Mononuclear cell (primary cell): ENCODE data around the gene PTPRN2. TPM values are rescaled to one million over a fixed set of nuclear protein-coding genes. Genes with fewer than 3 reads are reported as not detected.
"Not testable (repeated sequence)": the region's sequence is repeated elsewhere in the genome, so short reads cannot be mapped to it uniquely, and the experiment has no call there.

Experiments
- H3K27me3 ChIP-seq: 2 replicates; pipeline ENCODE4 v1.6.0; 2011; ENCODE audit warnings: low read length, control low read depth; ENCODE audit not compliant: insufficient read depth
- H3K4me1 ChIP-seq: 2 replicates; pipeline ENCODE4 v1.5.1; 2011; ENCODE audit warnings: mild to moderate bottlenecking, low read length, control low read depth; ENCODE audit not compliant: insufficient read depth
- H3K4me3 ChIP-seq: 2 replicates; pipeline ENCODE4 v1.5.1; 2011; ENCODE audit warnings: mild to moderate bottlenecking, low read length, moderate library complexity
- H3K9me3 ChIP-seq: 2 replicates; pipeline ENCODE4 v1.5.1; 2011; ENCODE audit warnings: low read depth, mild to moderate bottlenecking, control low read depth, low read length
- total RNA-seq: library from RNA; depleted of rRNA; stranded (reverse); fragments of >200 nt; gene quantifications from one replicate; pipeline ENCODE4 v1.2.3, GENCODE V29; 2012

PTPRN2 gene
- total RNA-seq, 1 donor = 0.31 TPM

- Histone ChIP-seq H3K9me3 (no peaks in the 10 kb centered on the region), H3K27me3 (no peaks in the 10 kb centered on the region), H3K4me1 (peaks cover 55% of the 10 kb centered on the region), H3K4me3 (no peak overlapping the region)
These were observed 736.0 kb downstream of the PTPRN2 start for GRCh38 chr7:157851501-157852067.

- Histone ChIP-seq H3K27me3 (no peaks in the 10 kb centered on the region), H3K9me3 (no peaks in the 10 kb centered on the region), H3K4me3 (no peak overlapping the region), H3K4me1 (peaks cover 50% of the 10 kb centered on the region)
These were observed 736.9 kb downstream of the PTPRN2 start for GRCh38 chr7:157850481-157851444.

GRCh38 chr7:157849726-157850125 is 737.9 kb downstream of the PTPRN2 start:
- no peak overlapping the region for H3K4me3 ChIP-seq
- H3K9me3 ChIP-seq = no peaks in the 10 kb centered on the region
- peaks cover 43% of the 10 kb centered on the region for H3K4me1 ChIP-seq
- no peaks in the 10 kb centered on the region for H3K27me3 ChIP-seq

- Histone ChIP-seq H3K4me1 (peaks cover 40% of the 10 kb centered on the region), H3K9me3 (no peaks in the 10 kb centered on the region), H3K27me3 (no peaks in the 10 kb centered on the region), H3K4me3 (no peak overlapping the region)
These were observed 738.4 kb downstream of the PTPRN2 start for GRCh38 chr7:157849341-157849596.

GRCh38 chr7:157848508-157849340 is 738.9 kb downstream of the PTPRN2 start:
- Histone ChIP-seq H3K4me3 (no peak overlapping the region), H3K9me3 (no peaks in the 10 kb centered on the region), H3K27me3 (no peaks in the 10 kb centered on the region), H3K4me1 (peaks cover 36% of the 10 kb centered on the region)

- H3K27me3 ChIP-seq, H3K9me3 ChIP-seq, H3K4me3 ChIP-seq: not testable (repeated sequence)
- H3K4me1 ChIP-seq = peaks cover 28% of the 10 kb centered on the region
These were observed 739.7 kb downstream of the PTPRN2 start for GRCh38 chr7:157847756-157848487.

GRCh38 chr7:157846746-157847145 is 740.9 kb downstream of the PTPRN2 start:
- not testable (repeated sequence) for H3K4me3 ChIP-seq, H3K27me3 ChIP-seq, H3K9me3 ChIP-seq
- H3K4me1 ChIP-seq = peaks cover 16% of the 10 kb centered on the region

GRCh38 chr7:157846271-157846670 is 741.4 kb downstream of the PTPRN2 start:
- Histone ChIP-seq H3K9me3 (no peaks in the 10 kb centered on the region), H3K27me3 (no peaks in the 10 kb centered on the region), H3K4me3 (no peak overlapping the region), H3K4me1 (peaks cover 11% of the 10 kb centered on the region)

GRCh38 chr7:157845203-157845835 is 742.3 kb downstream of the PTPRN2 start:
- H3K27me3 ChIP-seq = no peaks in the 10 kb centered on the region
- no peak overlapping the region for H3K4me3 ChIP-seq

GRCh38 chr7:157844611-157845010 is 743.0 kb downstream of the PTPRN2 start:
- Histone ChIP-seq H3K27me3 (no peaks in the 10 kb centered on the region), H3K4me3 (no peak overlapping the region), H3K4me1 (peaks cover 7% of the 10 kb centered on the region), H3K9me3 (no peaks in the 10 kb centered on the region)

More at GRCh38 chr7:157845203-157845835, 742.3 kb downstream of the PTPRN2 start:
- H3K9me3 ChIP-seq = no peaks in the 10 kb centered on the region
- peaks cover 7% of the 10 kb centered on the region for H3K4me1 ChIP-seq

GRCh38 chr7:157844141-157844540 is 743.5 kb downstream of the PTPRN2 start:
- Histone ChIP-seq H3K27me3 (no peaks in the 10 kb centered on the region), H3K9me3 (no peaks in the 10 kb centered on the region), H3K4me1 (peaks cover 7% of the 10 kb centered on the region), H3K4me3 (no peak overlapping the region)

GRCh38 chr7:157843336-157844140 is 744.1 kb downstream of the PTPRN2 start:
- Histone ChIP-seq H3K4me3 (no peak overlapping the region), H3K9me3 (no peaks in the 10 kb centered on the region), H3K27me3 (no peaks in the 10 kb centered on the region), H3K4me1 (peaks cover 7% of the 10 kb centered on the region)

GRCh38 chr7:157841773-157842370 is 745.8 kb downstream of the PTPRN2 start:
- Histone ChIP-seq H3K4me3 (no peak overlapping the region), H3K9me3 (no peaks in the 10 kb centered on the region), H3K27me3 (no peaks in the 10 kb centered on the region), H3K4me1 (peaks cover 7% of the 10 kb centered on the region)
